MCF 10A (cell line): ENCODE results near the gene MTA3. TPM values are rescaled to one million over a fixed set of nuclear protein-coding genes. Genes with fewer than 3 reads are reported as not detected.

Experiments
- BruUV-seq: library from RNA; stranded (reverse); fragments of 400-500 nt; replicated peaks from 2 replicates; lab custom pipeline; 2021; lab: Mats Ljungman, UMichigan
- CTCF ChIA-PET: fragments of 300-600 bp; sonication (Branson Sonifier 250); formaldehyde crosslinking; extraction: SDS; loops from one replicate; lab custom pipeline; 2021; ENCODE audit warnings: antibody characterized with exemption, inconsistent platforms; lab: Yijun Ruan, JAX
- POLR2A ChIA-PET: fragments of 300-600, 350-650 bp; sonication (Branson Sonifier 250); formaldehyde crosslinking; extraction: SDS; loops from one replicate; lab custom pipeline; 2020; ENCODE audit warnings: antibody characterized with exemption, inconsistent platforms; lab: Yijun Ruan, JAX
- DNase-seq: peaks from one replicate; pipeline ENCODE4 v3.0.0-alpha.2; 2018; ENCODE audit not compliant: unreplicated experiment
- H3K27ac Mint-ChIP-seq: one replicate; pipeline ENCODE4 v1.8.0; 2022; ENCODE audit warnings: mild to moderate bottlenecking, low read depth, mixed read lengths; ENCODE audit not compliant: unreplicated experiment
- H3K27me3 Mint-ChIP-seq: one replicate; pipeline ENCODE4 v1.8.0; 2022; ENCODE audit warnings: mixed read lengths; ENCODE audit not compliant: insufficient read depth, unreplicated experiment
- H3K36me3 Mint-ChIP-seq: one replicate; pipeline ENCODE4 v1.8.0; 2022; ENCODE audit warnings: mild to moderate bottlenecking, moderate library complexity, mixed read lengths; ENCODE audit not compliant: insufficient read depth, unreplicated experiment
- H3K4me1 Mint-ChIP-seq: one replicate; pipeline ENCODE4 v1.8.0; 2022; ENCODE audit warnings: mixed read lengths; ENCODE audit not compliant: insufficient read depth, unreplicated experiment
- H3K4me3 Mint-ChIP-seq: one replicate; pipeline ENCODE4 v1.8.0; 2022; ENCODE audit warnings: mild to moderate bottlenecking, moderate library complexity, mixed read lengths; ENCODE audit not compliant: unreplicated experiment
- H3K9me3 Mint-ChIP-seq: one replicate; pipeline ENCODE4 v1.8.0; 2022; ENCODE audit warnings: mixed read lengths; ENCODE audit not compliant: unreplicated experiment
- CTCF ChIP-seq: fragments of 200-600 bp; IDR thresholded peaks from one replicate; pipeline ENCODE4 v1.8.0; 2022; ENCODE audit warnings: antibody characterized with exemption, mild to moderate bottlenecking; ENCODE audit not compliant: unreplicated experiment
- intact Hi-C: fragments of 100-400 bp; cut with micrococcal nuclease; formaldehyde crosslinking; loops from 2 replicates; pipeline ENCODE4 v1.14.1; 2022
- total RNA-seq: library from RNA; stranded (reverse); gene quantifications from 2 replicates; pipeline ENCODE4 v1.2.3, GENCODE V29; 2022

MTA3 gene
- total RNA-seq, 1 experiment from 2014 or later, result 41.4 TPM

DNA sequence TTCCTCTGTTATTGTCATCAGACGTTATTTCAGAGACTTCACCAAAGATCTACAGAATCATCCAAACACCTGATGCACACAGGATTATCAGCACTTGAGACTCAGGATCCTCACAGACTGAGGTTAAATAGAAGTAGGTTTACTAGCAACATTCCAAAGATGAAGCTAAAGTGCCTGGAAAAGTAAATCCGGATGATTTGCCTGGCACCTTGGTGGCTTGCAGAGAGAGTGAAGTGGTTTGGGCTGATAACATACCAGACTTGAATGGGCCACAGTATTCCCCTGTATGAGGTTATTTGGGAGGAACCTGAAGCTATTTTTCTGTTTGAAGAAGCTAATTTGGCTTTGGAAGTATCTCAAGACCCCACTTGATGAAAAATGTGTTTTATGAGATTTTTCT is 144.5 kb downstream of the MTA3 start:
- Mint-ChIP-seq H3K27me3 (no peaks in the 10 kb centered on the region), H3K4me1 (no peaks in the 10 kb centered on the region), H3K9me3 (no peaks in the 10 kb centered on the region), H3K4me3 (no peak overlapping the region), H3K36me3 (peaks cover 11% of the 10 kb centered on the region), H3K27ac (no peak overlapping the region)
- DNase-seq, result no peak
- no peak for TF ChIP-seq CTCF
- CTCF ChIA-PET, result no interaction called here
- intact Hi-C loops, result no loop called here
- POLR2A ChIA-PET, result interaction anchor here (1.0 kb wide), 1 partner anchor 9 kb away, joined by 3 read pairs; no protein-coding TSS in a partner anchor
- no TSS peak for BruUV-seq

DNA sequence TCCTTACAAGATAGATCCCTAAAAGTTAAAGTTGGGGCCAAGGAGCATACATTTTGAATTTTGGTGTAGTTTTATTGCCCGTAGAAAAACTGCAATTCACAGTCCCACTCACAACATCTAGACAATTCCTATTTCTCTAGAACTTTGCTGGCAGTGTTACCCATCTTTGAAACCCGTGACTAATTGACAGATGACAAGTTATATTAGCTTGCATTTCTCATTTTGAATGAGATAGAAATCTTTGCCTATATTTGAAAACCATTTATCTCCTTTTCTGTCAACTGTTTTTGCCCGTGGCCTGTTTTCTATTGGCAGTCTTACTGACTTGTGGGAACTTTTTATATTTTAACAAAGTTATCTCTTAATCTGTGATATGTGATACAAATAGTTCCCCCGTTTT is 145.5 kb downstream of the MTA3 start:
- BruUV-seq, result no TSS peak
- intact Hi-C loops, result no loop called here
- no peak for TF ChIP-seq CTCF
- no peak for DNase-seq
- H3K27ac Mint-ChIP-seq, result no peak overlapping the region
- ChIA-PET POLR2A (interaction anchor here (0.6 kb wide), 1 partner anchor 40 kb away, joined by 4 read pairs; no protein-coding TSS in a partner anchor), CTCF (no interaction called here)
- no peaks in the 10 kb centered on the region for H3K4me1 Mint-ChIP-seq
- H3K4me3 Mint-ChIP-seq, result no peak overlapping the region
- no peaks in the 10 kb centered on the region for H3K9me3 Mint-ChIP-seq
- no peaks in the 10 kb centered on the region for H3K27me3 Mint-ChIP-seq
- H3K36me3 Mint-ChIP-seq, result peaks cover 4% of the 10 kb centered on the region

GRCh38 chr2:42714686-42715085 is 146.3 kb downstream of the MTA3 start:
- Mint-ChIP-seq H3K27me3 (no peaks in the 10 kb centered on the region), H3K4me1 (no peaks in the 10 kb centered on the region), H3K9me3 (no peaks in the 10 kb centered on the region), H3K4me3 (no peak overlapping the region), H3K36me3 (no peaks in the 10 kb centered on the region), H3K27ac (no peak overlapping the region)
- no peak for TF ChIP-seq CTCF
- no peak for DNase-seq
- ChIA-PET CTCF (no interaction called here), POLR2A (no interaction called here)
- BruUV-seq, result no TSS peak
- intact Hi-C loops, result no loop called here

GRCh38 chr2:42721898-42722297 is 153.5 kb downstream of the MTA3 start:
- intact Hi-C loops, result no loop called here
- Mint-ChIP-seq H3K4me1 (peaks cover 7% of the 10 kb centered on the region), H3K27ac (no peak overlapping the region), H3K36me3 (no peaks in the 10 kb centered on the region), H3K9me3 (no peaks in the 10 kb centered on the region), H3K27me3 (no peaks in the 10 kb centered on the region), H3K4me3 (no peak overlapping the region)
- DNase-seq, result no peak
- no TSS peak for BruUV-seq
- CTCF ChIA-PET, result interaction anchor here (0.6 kb wide), 2 partner anchors 8 to 28 kb away, joined by 3 to 4 read pairs; no protein-coding TSS in a partner anchor
- TF ChIP-seq CTCF, result no peak
- POLR2A ChIA-PET, result interaction anchor here (1.1 to 1.3 kb wide), 2 partner anchors 9 to 18 kb away, joined by 3 read pairs; no protein-coding TSS in a partner anchor
